Heart left ventricle (tissue), 16 donors: ENCODE results near the gene UPK2. TPM values are rescaled to one million over a fixed set of nuclear protein-coding genes. Genes with fewer than 3 reads are reported as not detected.
A peak's percentile ranks its signal among the peaks of the same experiment; 100 is the strongest.

Source experiments
- ATAC-seq, 4 donors: fragments of 200-7000 bp; cut with Tn5 transposase; one replicate each; pipeline ENCODE4 v1.9.1; 2020 to 2022; ENCODE audit warnings: moderate library complexity in 4 of 4, mild to moderate bottlenecking in 3 of 4, moderate number of reproducible peaks in 1 of 4
- DNase-seq, 5 donors: peaks; one replicate each; pipeline ENCODE4 v3.0.0-alpha.2; 2020
- H3K27ac ChIP-seq, 12 donors: fragments of 200-600 bp; sonication (generic) in 4 of 12; one replicate each; pipeline versions ENCODE4 v1.5.0 to v1.8.0; 2016 to 2022; ENCODE audit warnings: mild to moderate bottlenecking in 2 of 12
- H3K27me3 ChIP-seq, 9 donors: fragments of 200-600 bp; sonication (generic) in 2 of 9; one replicate each; pipeline versions ENCODE4 v1.5.1 to v1.8.0; 2016 to 2022; ENCODE audit warnings: mild to moderate bottlenecking in 3 of 9
- H3K36me3 ChIP-seq, 9 donors: fragments of 200-600 bp; sonication (generic) in 2 of 9; one replicate each; pipeline versions ENCODE4 v1.5.0 to v1.8.0; 2018 to 2022; ENCODE audit warnings: mild to moderate bottlenecking in 2 of 9
- H3K4me1 ChIP-seq, 12 donors: fragments of 200-600 bp; sonication (generic) in 4 of 12; one replicate each; pipeline versions ENCODE4 v1.5.0 to v1.8.0; 2016 to 2022; ENCODE audit warnings: mild to moderate bottlenecking in 3 of 12
- H3K4me3 ChIP-seq, 12 donors: fragments of 200-600 bp; sonication (generic) in 4 of 12; one replicate each; pipeline versions ENCODE4 v1.5.0 to v1.8.0; 2017 to 2022; ENCODE audit warnings: mild to moderate bottlenecking in 9 of 12, moderate library complexity in 4 of 12
- H3K9me3 ChIP-seq, 12 donors: fragments of 200-600 bp; sonication (generic) in 4 of 12; one replicate each; pipeline versions ENCODE4 v1.5.0 to v1.8.0; 2016 to 2022; ENCODE audit warnings: mild to moderate bottlenecking in 1 of 12
- POLR2A ChIP-seq, 2 donors: fragments of 450-650 bp; IDR thresholded peaks; one replicate each; pipeline ENCODE4 v1.6.1; 2017; ENCODE audit warnings: antibody characterized with exemption in 2 of 2, mild to moderate bottlenecking in 2 of 2, moderate library complexity in 2 of 2
- WGBS, 4 donors: extraction: QIAGEN DNeasy Blood & Tissue Kit in 2 of 4; methylation state at CpG; one replicate each; pipeline versions ENCODE4 v1.1.5 to v1.1.7; 2013 to 2018; 5-methylcytosine and 5-hydroxymethylcytosine counted together
- intact Hi-C, 10 donors: fragments of 100-400 bp; cut with DNase I; formaldehyde crosslinking; loops; one replicate each; pipeline versions ENCODE4 v1.11.1 to v1.14.2; 2022
- polyA plus RNA-seq, 2 donors: library from polyadenylated mRNA; stranded (reverse); fragments of 200-250 nt; gene quantifications; one replicate each; pipeline ENCODE4 v1.2.3, GENCODE V29; 2013
- total RNA-seq, 9 donors: library from RNA; depleted of rRNA in 2 of 9; stranded (reverse); fragments of >200 nt in 2 of 9; fragmentation: NEBNext Ultra II Directional in 3 of 9; extraction: Animal tissue kit (Norgen Biotek cat#: 25700) in 3 of 9; gene quantifications; one replicate each; pipeline versions ENCODE4 v1.1.0 to v1.2.4, GENCODE V29; 2016 to 2023
- TF ChIP-seq, protein P1 (sequence below), 12 donors: fragments of 200-600 bp; sonication (generic) in 4 of 12; IDR thresholded peaks; one replicate each; pipeline versions ENCODE4 v1.5.0 to v1.8.0; 2018 to 2022; ENCODE audit warnings: antibody characterized with exemption in 12 of 12, mild to moderate bottlenecking in 5 of 12
- donor health status: ischemic (EF 13 %, LVEDD 7.1; RV severe dilation, severe dysfunction).
- donor health status: healthy with polysubstance abuse.
- donor health status: DM: no; HTN: yes; CAD: no.
- donor health status: DM: no; HTN: no; CAD: no.
- donor health status: ischemic (EF 25% LVEDD 6.9; RV normal size, moderate dysfunction).
- donor health status: ischemic (EF 25% LVEDD 5.7; RV mildly dilated, moderate dysfunction).
- donor health status: healthy.
- donor health status: DM: yes; HTN: yes; CAD: no.
- donor health status: ischemic (EF 35%, LVEDD 5.7; RV mildly dilated, moderate dysfunction).
- donor health status: nonischemic (EF 11% LVEDD 7.7; RV severe dilation, severe dysfunction).
- donor health status: DM: yes; HTN: yes; CAD: no.
- donor health status: PGD.
- donor health status: ischemic (EF 29% LVEDD 5.4; RV normal size, mild dysfunction).
- donor health status: nonischemic (EF 23%, LVEDD 6.1; RV moderate dilation, normal function).

Gene UPK2
- total and polyA plus RNA-seq, 11 donors = not detected

DNA sequence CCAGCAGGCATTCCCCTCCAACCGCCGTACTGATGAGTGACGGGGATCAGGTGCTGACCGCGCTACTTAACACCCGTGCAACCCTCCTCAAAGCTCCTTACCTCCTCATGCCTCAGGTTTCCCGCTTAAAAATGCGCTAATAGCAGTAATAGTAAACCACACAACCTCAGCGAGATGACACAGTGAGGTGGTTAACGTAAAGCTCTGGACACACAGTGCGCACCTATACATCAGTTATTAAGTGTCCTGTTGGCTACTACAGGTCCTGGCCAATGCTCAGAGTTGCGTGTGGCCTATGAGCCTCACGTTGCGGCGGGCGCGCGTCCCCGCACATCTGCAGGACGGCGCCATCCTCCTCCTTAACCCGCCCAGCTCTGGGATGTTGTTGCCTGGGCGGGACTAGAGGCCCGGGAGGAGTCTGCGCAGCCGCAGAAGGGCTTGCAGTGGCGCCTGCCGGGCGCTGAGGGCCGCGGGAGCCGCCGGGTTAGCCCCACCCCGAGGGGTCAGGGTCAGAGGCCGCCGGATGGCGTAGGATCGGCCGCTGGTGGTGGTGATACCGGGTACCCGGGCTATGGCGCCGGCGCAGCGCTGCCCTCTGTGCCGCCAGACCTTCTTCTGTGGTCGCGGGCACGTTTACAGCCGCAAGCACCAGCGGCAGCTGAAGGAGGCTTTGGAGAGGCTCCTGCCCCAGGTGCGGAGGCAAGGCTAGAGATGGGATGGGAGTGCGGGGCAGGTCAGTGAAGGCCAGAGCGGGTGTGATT is 41.7 kb downstream of the UPK2 start, which contains the start of gene CENATAC:
Gene CENATAC, plus strand, starts transcription at position 512 of the 761 bp plus-strand sequence. Its CDS starts 60 bp downstream, at position 572.
- TF ChIP-seq POLR2A (IDR thresholded peaks at IDR 0.05) = peak in 1 of 2 donors; percentile 95
- TF ChIP-seq, protein P1, sequence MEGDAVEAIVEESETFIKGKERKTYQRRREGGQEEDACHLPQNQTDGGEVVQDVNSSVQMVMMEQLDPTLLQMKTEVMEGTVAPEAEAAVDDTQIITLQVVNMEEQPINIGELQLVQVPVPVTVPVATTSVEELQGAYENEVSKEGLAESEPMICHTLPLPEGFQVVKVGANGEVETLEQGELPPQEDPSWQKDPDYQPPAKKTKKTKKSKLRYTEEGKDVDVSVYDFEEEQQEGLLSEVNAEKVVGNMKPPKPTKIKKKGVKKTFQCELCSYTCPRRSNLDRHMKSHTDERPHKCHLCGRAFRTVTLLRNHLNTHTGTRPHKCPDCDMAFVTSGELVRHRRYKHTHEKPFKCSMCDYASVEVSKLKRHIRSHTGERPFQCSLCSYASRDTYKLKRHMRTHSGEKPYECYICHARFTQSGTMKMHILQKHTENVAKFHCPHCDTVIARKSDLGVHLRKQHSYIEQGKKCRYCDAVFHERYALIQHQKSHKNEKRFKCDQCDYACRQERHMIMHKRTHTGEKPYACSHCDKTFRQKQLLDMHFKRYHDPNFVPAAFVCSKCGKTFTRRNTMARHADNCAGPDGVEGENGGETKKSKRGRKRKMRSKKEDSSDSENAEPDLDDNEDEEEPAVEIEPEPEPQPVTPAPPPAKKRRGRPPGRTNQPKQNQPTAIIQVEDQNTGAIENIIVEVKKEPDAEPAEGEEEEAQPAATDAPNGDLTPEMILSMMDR (IDR thresholded peaks at IDR 0.05) = peak in 4 of 12 donors; percentile 9 to 43 (median 28)
- WGBS, 4 donors = 0% methylated on average over 21 to 54 of the region's 54 CpGs
- peak; percentile 98 to 100 (median 100) for ATAC-seq
- peak within 1 kb of the TSS; percentile 57 to 91 (median 84) for H3K27ac ChIP-seq
- intact Hi-C loops = loop anchor here in 2 of 10 donors (2.0 kb wide), 2 partner anchors 21 to 33 kb away; partner anchors contain the start of genes RPS25 (in 1 of the 2), SLC37A4 (in 1 of the 2) and TRAPPC4 (in 1 of the 2)
- H3K4me3 ChIP-seq = peak within 1 kb of the TSS; percentile 53 to 95 (median 87)
- DNase-seq = peak; percentile 95 to 98 (median 97)
- H3K27me3 ChIP-seq = no peaks in the 10 kb centered on the region
- no peaks in the 10 kb centered on the region for H3K9me3 ChIP-seq
- peaks cover 0 to 40% (median 31%) of the 10 kb centered on the region in 9 donors for H3K36me3 ChIP-seq
- H3K4me1 ChIP-seq = peaks cover 0 to 23% (median 17%) of the 10 kb centered on the region in 12 donors

DNA sequence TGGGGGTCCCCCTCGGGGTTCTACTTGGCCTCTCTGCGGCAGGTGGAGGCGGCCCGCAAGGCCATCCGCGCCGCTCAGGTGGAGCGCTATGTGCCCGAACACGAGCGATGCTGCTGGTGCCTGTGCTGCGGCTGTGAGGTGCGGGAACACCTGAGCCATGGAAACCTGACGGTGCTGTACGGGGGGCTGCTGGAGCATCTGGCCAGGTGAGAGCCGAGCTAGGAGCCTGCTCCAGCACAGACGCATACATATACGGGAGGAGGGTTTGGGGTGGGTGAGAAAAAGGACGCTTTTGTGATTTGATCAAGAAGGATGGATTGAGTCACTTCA is 42.3 kb downstream of the UPK2 start:
- no peak for TF ChIP-seq POLR2A (IDR thresholded peaks at IDR 0.05)
- TF ChIP-seq, protein P1 (IDR thresholded peaks at IDR 0.05) = no peak
- peaks cover 0 to 23% (median 17%) of the 10 kb centered on the region in 12 donors for H3K4me1 ChIP-seq

DNA sequence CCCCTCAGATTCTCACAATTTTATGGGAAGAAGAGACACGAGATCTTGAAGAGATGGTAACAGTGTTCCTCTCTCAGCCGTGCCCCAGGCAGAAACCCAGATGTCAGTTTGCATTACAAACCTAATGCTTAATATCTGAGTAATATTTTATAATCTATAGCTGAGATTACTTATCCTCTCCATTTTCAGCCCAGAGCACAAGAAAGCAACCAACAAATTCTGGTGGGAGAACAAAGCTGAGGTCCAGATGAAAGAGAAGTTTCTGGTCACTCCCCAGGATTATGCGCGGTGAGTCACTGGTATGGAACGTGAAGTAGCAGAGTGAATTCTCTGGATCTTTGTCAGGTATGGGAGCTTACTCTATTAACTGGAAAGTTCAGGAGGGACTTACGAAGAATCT is 42.7 kb downstream of the UPK2 start:
- intact Hi-C loops = loop anchor here in 2 of 10 donors (2.0 kb wide), 2 partner anchors 20 to 32 kb away; partner anchors contain the start of genes RPS25 (in 1 of the 2), SLC37A4 (in 1 of the 2) and TRAPPC4 (in 1 of the 2)
- 55 to 62% (median 58%) methylated on average over 6 of the region's 6 CpGs for WGBS, 4 donors

More for the DNA sequence above, 42.3 kb downstream of the UPK2 start:
- Histone ChIP-seq H3K36me3 (peaks cover 0 to 46% (median 37%) of the 10 kb centered on the region in 9 donors), H3K27ac (peak overlapping the region; percentile 57 to 91 (median 84)), H3K27me3 (no peaks in the 10 kb centered on the region), H3K4me3 (peak overlapping the region; percentile 53 to 95 (median 87)), H3K9me3 (no peaks in the 10 kb centered on the region)
- no peak for DNase-seq
- intact Hi-C loops = loop anchor here in 2 of 10 donors (2.0 kb wide), 2 partner anchors 20 to 32 kb away; partner anchors contain the start of genes RPS25 (in 1 of the 2), SLC37A4 (in 1 of the 2) and TRAPPC4 (in 1 of the 2)
- 1 to 3% (median 3%) methylated on average over 17 to 19 of the region's 19 CpGs for WGBS, 4 donors
- ATAC-seq = peak in 1 of 4 donors; percentile 22

More for the DNA sequence above, 42.7 kb downstream of the UPK2 start:
- Histone ChIP-seq H3K9me3 (no peaks in the 10 kb centered on the region), H3K27ac (peak overlapping the region in 9 of 12 donors; percentile 7 to 91 (median 85)), H3K27me3 (no peaks in the 10 kb centered on the region), H3K36me3 (peaks cover 0 to 50% (median 41%) of the 10 kb centered on the region in 9 donors), H3K4me1 (peaks cover 0 to 23% (median 17%) of the 10 kb centered on the region in 12 donors), H3K4me3 (peak overlapping the region; percentile 53 to 95 (median 87))
- TF ChIP-seq, protein P1 (IDR thresholded peaks at IDR 0.05) = no peak
- TF ChIP-seq POLR2A (IDR thresholded peaks at IDR 0.05) = no peak
- DNase-seq (no peak), ATAC-seq (no peak)
